NT2/D1 (cell line): ENCODE results near the gene OTUD4.
"Not testable (repeated sequence)": the region's sequence is repeated elsewhere in the genome, so short reads cannot be mapped to it uniquely, and the experiment has no call there.

Experiments used
- DNase-seq: peaks from one replicate; pipeline ENCODE4 v3.0.0-alpha.2; 2011; ENCODE audit warnings: low read depth, low spot score
- H3K27me3 ChIP-seq: 2 replicates; pipeline ENCODE4 v1.6.0; 2011; ENCODE audit warnings: mild to moderate bottlenecking; ENCODE audit not compliant: insufficient read length, insufficient read depth
- H3K36me3 ChIP-seq: 2 replicates; pipeline ENCODE4 v1.6.1; 2011; ENCODE audit warnings: mild to moderate bottlenecking, low read length, mixed read lengths; ENCODE audit not compliant: insufficient read depth, insufficient read length
- H3K4me1 ChIP-seq: 2 replicates; pipeline ENCODE4 v1.5.1; 2011; ENCODE audit not compliant: insufficient read depth, insufficient read length
- H3K4me3 ChIP-seq: 2 replicates; pipeline ENCODE4 v1.5.1; 2011; ENCODE audit warnings: low read depth; ENCODE audit not compliant: insufficient read length
- H3K9ac ChIP-seq: 2 replicates; pipeline ENCODE4 v1.6.0; 2011; ENCODE audit warnings: low read depth; ENCODE audit not compliant: insufficient read length
- H3K9me3 ChIP-seq: 2 replicates; pipeline ENCODE4 v1.5.1; 2011; ENCODE audit warnings: mild to moderate bottlenecking, low read length; ENCODE audit not compliant: insufficient read depth
- SUZ12 ChIP-seq: IDR thresholded peaks from 2 replicates; pipeline ENCODE4 v1.6.1; 2011; ENCODE audit not compliant: insufficient read length, insufficient read depth; ENCODE audit errors: extremely low read depth
- YY1 ChIP-seq: IDR thresholded peaks from 2 replicates; pipeline ENCODE4 v1.6.1; 2011; ENCODE audit not compliant: insufficient read length, insufficient read depth
- ZNF274 ChIP-seq: IDR thresholded peaks from 2 replicates; pipeline ENCODE4 v1.6.1; 2011; ENCODE audit warnings: mild to moderate bottlenecking, low read depth, low read length

The OTUD4 gene, protein sequence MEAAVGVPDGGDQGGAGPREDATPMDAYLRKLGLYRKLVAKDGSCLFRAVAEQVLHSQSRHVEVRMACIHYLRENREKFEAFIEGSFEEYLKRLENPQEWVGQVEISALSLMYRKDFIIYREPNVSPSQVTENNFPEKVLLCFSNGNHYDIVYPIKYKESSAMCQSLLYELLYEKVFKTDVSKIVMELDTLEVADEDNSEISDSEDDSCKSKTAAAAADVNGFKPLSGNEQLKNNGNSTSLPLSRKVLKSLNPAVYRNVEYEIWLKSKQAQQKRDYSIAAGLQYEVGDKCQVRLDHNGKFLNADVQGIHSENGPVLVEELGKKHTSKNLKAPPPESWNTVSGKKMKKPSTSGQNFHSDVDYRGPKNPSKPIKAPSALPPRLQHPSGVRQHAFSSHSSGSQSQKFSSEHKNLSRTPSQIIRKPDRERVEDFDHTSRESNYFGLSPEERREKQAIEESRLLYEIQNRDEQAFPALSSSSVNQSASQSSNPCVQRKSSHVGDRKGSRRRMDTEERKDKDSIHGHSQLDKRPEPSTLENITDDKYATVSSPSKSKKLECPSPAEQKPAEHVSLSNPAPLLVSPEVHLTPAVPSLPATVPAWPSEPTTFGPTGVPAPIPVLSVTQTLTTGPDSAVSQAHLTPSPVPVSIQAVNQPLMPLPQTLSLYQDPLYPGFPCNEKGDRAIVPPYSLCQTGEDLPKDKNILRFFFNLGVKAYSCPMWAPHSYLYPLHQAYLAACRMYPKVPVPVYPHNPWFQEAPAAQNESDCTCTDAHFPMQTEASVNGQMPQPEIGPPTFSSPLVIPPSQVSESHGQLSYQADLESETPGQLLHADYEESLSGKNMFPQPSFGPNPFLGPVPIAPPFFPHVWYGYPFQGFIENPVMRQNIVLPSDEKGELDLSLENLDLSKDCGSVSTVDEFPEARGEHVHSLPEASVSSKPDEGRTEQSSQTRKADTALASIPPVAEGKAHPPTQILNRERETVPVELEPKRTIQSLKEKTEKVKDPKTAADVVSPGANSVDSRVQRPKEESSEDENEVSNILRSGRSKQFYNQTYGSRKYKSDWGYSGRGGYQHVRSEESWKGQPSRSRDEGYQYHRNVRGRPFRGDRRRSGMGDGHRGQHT

GRCh38 chr4:145180298-145181090 lies at the start of gene OTUD4:
Gene OTUD4, minus strand, starts transcription at chr4:145180589. Its CDS starts 616 bp downstream, at chr4:145179973.
- Histone ChIP-seq H3K9me3 (no peaks in the 10 kb centered on the region), H3K36me3 (no peaks in the 10 kb centered on the region), H3K27me3 (no peaks in the 10 kb centered on the region), H3K4me3 (peak within 1 kb of the TSS; percentile 68), H3K9ac (peak within 1 kb of the TSS; percentile 85), H3K4me1 (no peaks in the 10 kb centered on the region)
- DNase-seq = peak; percentile 86
- TF ChIP-seq YY1 = no peak
- TF ChIP-seq ZNF274 = no peak
- TF ChIP-seq SUZ12 = no peak

DNA sequence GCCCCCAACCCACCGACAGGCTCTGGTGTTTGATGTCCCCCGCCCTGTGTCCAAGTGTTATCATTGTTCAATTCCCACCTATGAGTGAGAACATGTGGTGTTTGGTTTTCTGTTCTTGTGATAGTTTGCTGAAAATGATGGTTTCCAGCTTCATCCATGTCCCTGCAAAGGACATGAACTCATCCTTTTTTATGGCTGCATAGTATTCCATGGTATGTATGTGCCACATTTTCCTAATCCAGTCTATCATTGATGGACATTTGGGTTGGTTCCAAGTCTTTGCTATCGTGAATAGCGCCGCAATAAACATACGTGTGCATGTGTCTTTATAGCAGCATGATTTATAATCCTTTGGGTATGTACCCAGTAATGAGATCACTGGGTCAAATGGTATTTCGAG lies 42.8 kb upstream of the OTUD4 start:
- H3K4me1 ChIP-seq = not testable (repeated sequence)

DNA sequence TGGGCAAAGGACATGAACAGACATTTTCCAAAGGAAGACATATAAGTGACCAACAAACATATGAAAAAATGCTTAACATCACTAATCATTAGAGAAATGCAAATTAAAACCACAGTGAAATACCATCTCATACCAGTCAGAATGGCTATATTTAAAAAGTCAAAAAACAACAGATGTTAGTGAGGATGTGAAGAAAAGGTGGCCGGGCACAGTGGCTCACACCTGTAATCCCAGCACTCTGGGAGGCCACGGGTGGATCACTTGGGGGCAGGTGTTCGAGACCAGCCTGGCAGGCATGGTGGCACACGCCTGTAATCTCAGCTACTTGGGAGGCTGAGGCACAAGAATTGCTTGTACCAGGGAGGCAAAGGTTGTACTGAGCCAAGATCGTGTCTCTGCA lies 41.1 kb upstream of the OTUD4 start:
- not testable (repeated sequence) for H3K4me1 ChIP-seq, H3K27me3 ChIP-seq, H3K36me3 ChIP-seq

More for the DNA sequence above, 42.8 kb upstream of the OTUD4 start:
- not testable (repeated sequence) for H3K9ac ChIP-seq, H3K4me3 ChIP-seq, H3K36me3 ChIP-seq, H3K9me3 ChIP-seq, DNase-seq, H3K27me3 ChIP-seq

DNA sequence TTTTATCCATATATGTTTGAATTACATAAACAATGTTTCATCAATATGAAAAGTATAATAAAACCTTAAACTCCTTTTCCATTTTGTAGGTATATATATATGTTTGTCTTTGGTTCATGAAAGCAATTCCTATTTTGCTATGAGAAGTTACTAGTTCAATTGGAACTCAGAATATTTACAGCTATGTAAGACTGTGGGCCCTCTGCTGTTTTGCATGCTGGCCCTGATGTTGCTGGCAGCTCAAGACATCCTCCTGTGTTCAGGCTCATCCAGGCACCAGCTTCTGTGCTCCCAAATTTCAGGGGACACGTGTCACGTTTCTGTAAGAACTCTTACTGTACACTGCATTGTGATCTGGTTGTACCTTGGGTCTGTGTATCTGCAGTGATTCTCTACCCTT lies 38.7 kb upstream of the OTUD4 start:
- no peaks in the 10 kb centered on the region for H3K36me3 ChIP-seq
- TF ChIP-seq YY1 = no peak
- H3K4me3 ChIP-seq = no peak overlapping the region
- H3K9me3 ChIP-seq = no peaks in the 10 kb centered on the region
- H3K27me3 ChIP-seq = no peaks in the 10 kb centered on the region
- no peak overlapping the region for H3K9ac ChIP-seq
- DNase-seq = no peak
- no peaks in the 10 kb centered on the region for H3K4me1 ChIP-seq

More for the DNA sequence above, 41.1 kb upstream of the OTUD4 start:
- H3K4me3 ChIP-seq, DNase-seq, H3K9me3 ChIP-seq, H3K9ac ChIP-seq: not testable (repeated sequence)

GRCh38 chr4:145218251-145218650 lies 37.9 kb upstream of the OTUD4 start:
- H3K9me3 ChIP-seq = no peaks in the 10 kb centered on the region
- no peak overlapping the region for H3K4me3 ChIP-seq
- no peak for TF ChIP-seq SUZ12
- no peak for TF ChIP-seq YY1
- no peak for TF ChIP-seq ZNF274
- no peak for DNase-seq
- no peaks in the 10 kb centered on the region for H3K36me3 ChIP-seq
- no peaks in the 10 kb centered on the region for H3K27me3 ChIP-seq
- H3K4me1 ChIP-seq = no peaks in the 10 kb centered on the region
- H3K9ac ChIP-seq = no peak overlapping the region

DNA sequence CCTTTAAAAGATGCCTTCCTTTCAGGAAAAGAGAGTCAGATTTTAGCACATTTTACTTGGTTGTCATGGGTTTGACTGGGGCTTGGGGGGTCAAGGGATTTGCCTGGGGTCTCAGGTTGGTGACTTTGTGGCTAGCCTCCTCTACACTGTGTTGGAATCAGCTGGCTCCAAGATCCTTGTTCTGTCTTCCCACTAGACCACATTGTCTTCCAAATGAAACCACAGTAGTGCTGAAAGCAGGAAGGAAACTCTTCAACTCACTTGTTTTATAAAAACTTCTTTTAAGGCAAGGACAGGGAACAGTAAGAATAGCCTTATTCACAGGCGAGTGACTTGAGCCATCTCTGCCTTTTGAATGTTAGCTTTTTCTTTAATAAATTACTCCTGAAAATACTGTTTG lies 37.0 kb upstream of the OTUD4 start:
- Histone ChIP-seq H3K4me3 (no peak overlapping the region), H3K9me3 (no peaks in the 10 kb centered on the region), H3K36me3 (no peaks in the 10 kb centered on the region), H3K4me1 (no peaks in the 10 kb centered on the region), H3K9ac (no peak overlapping the region), H3K27me3 (no peaks in the 10 kb centered on the region)
- TF ChIP-seq YY1 = no peak
- TF ChIP-seq ZNF274 = no peak
- TF ChIP-seq SUZ12 = no peak
- peak; percentile 20 for DNase-seq

GRCh38 chr4:145216535-145216934 lies 36.1 kb upstream of the OTUD4 start:
- H3K36me3 ChIP-seq = no peaks in the 10 kb centered on the region
- TF ChIP-seq SUZ12 = no peak
- no peak for TF ChIP-seq YY1
- no peak for TF ChIP-seq ZNF274
- no peaks in the 10 kb centered on the region for H3K27me3 ChIP-seq
- no peaks in the 10 kb centered on the region for H3K4me1 ChIP-seq
- H3K4me3 ChIP-seq = no peak overlapping the region
- no peak for DNase-seq
- no peak overlapping the region for H3K9ac ChIP-seq
- no peaks in the 10 kb centered on the region for H3K9me3 ChIP-seq
